ENCODE data around the gene BZW2. TPM values are rescaled to one million over a fixed set of nuclear protein-coding genes. Genes with fewer than 3 reads are reported as not detected.

Gene BZW2
- total RNA-seq, 4 donors from 2014 or later = 16.1 to 135 (median 70.9) TPM

GRCh38 chr7:16710651-16711050, 64.7 kb downstream of the BZW2 start:
- TF ChIP-seq POLR2AphosphoS5 (IDR thresholded peaks at IDR 0.05) (no peak), POLR2A (IDR thresholded peaks at IDR 0.05) (no peak), CTCF (IDR thresholded peaks at IDR 0.05) (no peak), EP300 (IDR thresholded peaks at IDR 0.05; ENCODE audit: low read depth) (no peak)
- H3K4me3 ChIP-seq = no peak overlapping the region
- H3K27ac ChIP-seq = no peak overlapping the region
- no peak for DNase-seq
- no peaks in the 10 kb centered on the region for H3K9me3 ChIP-seq
- WGBS, 2 donors (ENCODE audit: low coverage in 1 of 2) = 84 to 93% methylated on average over 4 of the region's 4 CpGs
- intact Hi-C loops (cut with DNase I; ENCODE audit: low total_unique reads) (no loop called here), in situ Hi-C loops (cut with MboI; ENCODE audit: low pct_ligation_motif_present in 1 of 4, low pct_unique_long_range_greater_than_20kb in 1 of 4, low sequenced_read_pairs in 3 of 4) (no loop called here)
- H3K27me3 ChIP-seq = no peaks in the 10 kb centered on the region
- H3K36me3 ChIP-seq = peaks cover 0 to 13% (median 4%) of the 10 kb centered on the region in 4 donors
- no peaks in the 10 kb centered on the region for H3K4me1 ChIP-seq

GRCh38 chr7:16711730-16712129, 65.7 kb downstream of the BZW2 start:
- H3K4me1 ChIP-seq = no peaks in the 10 kb centered on the region
- 79 to 81% methylated on average over 4 of the region's 4 CpGs for WGBS, 2 donors (ENCODE audit: low coverage in 1 of 2)
- peaks cover 0 to 2% (median 0%) of the 10 kb centered on the region in 4 donors for H3K36me3 ChIP-seq
- no peaks in the 10 kb centered on the region for H3K9me3 ChIP-seq
- no peak overlapping the region for H3K27ac ChIP-seq
- H3K4me3 ChIP-seq = no peak overlapping the region
- intact Hi-C loops (cut with DNase I; ENCODE audit: low total_unique reads) = no loop called here
- in situ Hi-C loops (cut with MboI; ENCODE audit: low pct_ligation_motif_present in 1 of 4, low pct_unique_long_range_greater_than_20kb in 1 of 4, low sequenced_read_pairs in 3 of 4) = no loop called here
- no peaks in the 10 kb centered on the region for H3K27me3 ChIP-seq
- TF ChIP-seq CTCF (IDR thresholded peaks at IDR 0.05) (no peak), EP300 (IDR thresholded peaks at IDR 0.05; ENCODE audit: low read depth) (no peak), POLR2A (IDR thresholded peaks at IDR 0.05) (no peak), POLR2AphosphoS5 (IDR thresholded peaks at IDR 0.05) (no peak)
- DNase-seq = no peak

- in situ Hi-C loops (cut with MboI; ENCODE audit: low pct_ligation_motif_present in 1 of 4, low pct_unique_long_range_greater_than_20kb in 1 of 4, low sequenced_read_pairs in 3 of 4) (no loop called here), intact Hi-C loops (cut with DNase I; ENCODE audit: low total_unique reads) (no loop called here)
- 78% methylated on average over 4 of the region's 4 CpGs; no CpG with 5 or more reads in 1 of the 2 donors for WGBS, 2 donors (ENCODE audit: low coverage in 1 of 2)
- H3K9me3 ChIP-seq = no peaks in the 10 kb centered on the region
- no peaks in the 10 kb centered on the region for H3K36me3 ChIP-seq
- no peak for TF ChIP-seq POLR2AphosphoS5 (IDR thresholded peaks at IDR 0.05)
- TF ChIP-seq CTCF (IDR thresholded peaks at IDR 0.05) = no peak
- TF ChIP-seq EP300 (IDR thresholded peaks at IDR 0.05; ENCODE audit: low read depth) = no peak
- no peak for DNase-seq
- H3K27me3 ChIP-seq = no peaks in the 10 kb centered on the region
- H3K4me3 ChIP-seq = no peak overlapping the region
- no peaks in the 10 kb centered on the region for H3K4me1 ChIP-seq
- H3K27ac ChIP-seq = no peak overlapping the region
Measured at GRCh38 chr7:16712916-16713315, 66.9 kb downstream of the BZW2 start.

GRCh38 chr7:16715928-16716327, 69.9 kb downstream of the BZW2 start:
- intact Hi-C loops (cut with DNase I; ENCODE audit: low total_unique reads) (no loop called here), in situ Hi-C loops (cut with MboI; ENCODE audit: low pct_ligation_motif_present in 1 of 4, low pct_unique_long_range_greater_than_20kb in 1 of 4, low sequenced_read_pairs in 3 of 4) (no loop called here)
- Histone ChIP-seq H3K27ac (no peak overlapping the region), H3K9me3 (no peaks in the 10 kb centered on the region), H3K36me3 (no peaks in the 10 kb centered on the region), H3K4me1 (peaks cover 0 to 10% (median 8%) of the 10 kb centered on the region in 4 donors), H3K27me3 (no peaks in the 10 kb centered on the region), H3K4me3 (no peak overlapping the region)
- TF ChIP-seq POLR2AphosphoS5 (IDR thresholded peaks at IDR 0.05) (no peak), CTCF (IDR thresholded peaks at IDR 0.05) (no peak), POLR2A (IDR thresholded peaks at IDR 0.05) (no peak), EP300 (IDR thresholded peaks at IDR 0.05; ENCODE audit: low read depth) (no peak)
- DNase-seq = no peak

Data from transverse colon (tissue), 4 donors.